H9 (cell line): ENCODE measurements around the gene TET2. TPM values are rescaled to one million over a fixed set of nuclear protein-coding genes. Genes with fewer than 3 reads are reported as not detected.

Experiments
- DNase-seq: peaks from one replicate; pipeline ENCODE4 v3.0.0-alpha.2; 2017
- H2AFZ ChIP-seq: one replicate; pipeline ENCODE4 v1.6.1; 2013; ENCODE audit warnings: mild to moderate bottlenecking, low read length, control low read depth, moderate library complexity
- H2AK5ac ChIP-seq: 2 replicates; pipeline ENCODE4 v1.6.1; 2013; ENCODE audit warnings: low read length, control low read depth, mixed read lengths; ENCODE audit not compliant: insufficient read length
- H2BK120ac ChIP-seq: one replicate; pipeline ENCODE4 v1.6.1; 2013; ENCODE audit warnings: low read depth, mild to moderate bottlenecking, low read length, control low read depth, inconsistent platforms; ENCODE audit not compliant: poor library complexity, severe bottlenecking
- H2BK12ac ChIP-seq: 2 replicates; pipeline ENCODE4 v1.6.1; 2013; ENCODE audit warnings: low read length, control low read depth, mixed read lengths, low read depth; ENCODE audit not compliant: insufficient read length
- H2BK15ac ChIP-seq: 2 replicates; pipeline ENCODE4 v1.6.1; 2013; ENCODE audit warnings: low read depth, low read length, control low read depth
- H2BK20ac ChIP-seq: one replicate; pipeline ENCODE4 v1.6.1; 2013; ENCODE audit warnings: low read depth, mild to moderate bottlenecking, low read length, control low read depth, inconsistent platforms; ENCODE audit not compliant: poor library complexity, severe bottlenecking
- H2BK5ac ChIP-seq: 2 replicates; pipeline ENCODE4 v1.6.1; 2013; ENCODE audit warnings: low read length, control low read depth, mixed read lengths; ENCODE audit not compliant: insufficient read length
- H3K14ac ChIP-seq: 2 replicates; pipeline ENCODE4 v1.6.1; 2013; ENCODE audit warnings: low read length, control low read depth; ENCODE audit not compliant: insufficient read depth
- H3K18ac ChIP-seq: 2 replicates; pipeline ENCODE4 v1.6.1; 2013; ENCODE audit warnings: low read depth, mild to moderate bottlenecking, mixed read lengths, low read length, control low read depth; ENCODE audit not compliant: insufficient read length
- H3K23ac ChIP-seq: 2 replicates; pipeline ENCODE4 v1.6.1; 2013; ENCODE audit warnings: low read length, control low read depth, mixed read lengths, low read depth; ENCODE audit not compliant: insufficient read length
- H3K23me2 ChIP-seq: 2 replicates; pipeline ENCODE4 v1.6.1; 2013; ENCODE audit warnings: low read depth, mild to moderate bottlenecking, mixed read lengths, low read length, control low read depth; ENCODE audit not compliant: insufficient read length, poor library complexity, severe bottlenecking
- H3K27ac ChIP-seq: 2 replicates; pipeline ENCODE4 v1.5.1; 2013; ENCODE audit warnings: low read length, control low read depth, mixed read lengths, low read depth; ENCODE audit not compliant: insufficient read length
- H3K27me3 ChIP-seq: 2 replicates; pipeline ENCODE4 v1.6.1; 2013; ENCODE audit warnings: low read length, control low read depth, inconsistent platforms; ENCODE audit not compliant: insufficient read depth
- H3K4ac ChIP-seq: 2 replicates; pipeline ENCODE4 v1.6.1; 2013; ENCODE audit warnings: low read depth, mild to moderate bottlenecking, control low read depth, inconsistent platforms, low read length, moderate library complexity
- H3K4me1 ChIP-seq: 2 replicates; pipeline ENCODE4 v1.6.1; 2013; ENCODE audit warnings: low read length, control low read depth, inconsistent platforms; ENCODE audit not compliant: insufficient read depth
- H3K4me2 ChIP-seq: 2 replicates; pipeline ENCODE4 v1.6.1; 2013; ENCODE audit warnings: low read length, control low read depth, mixed read lengths; ENCODE audit not compliant: insufficient read length, insufficient read depth
- H3K56ac ChIP-seq: 2 replicates; pipeline ENCODE4 v1.6.1; 2013; ENCODE audit warnings: low read depth, mild to moderate bottlenecking, mixed read lengths, low read length, control low read depth; ENCODE audit not compliant: insufficient read length
- H3K79me1 ChIP-seq: 2 replicates; pipeline ENCODE4 v1.6.1; 2013; ENCODE audit warnings: low read depth, mild to moderate bottlenecking, moderate library complexity, low read length, control low read depth, inconsistent platforms; ENCODE audit not compliant: insufficient read depth, poor library complexity, severe bottlenecking
- H3K79me2 ChIP-seq: 2 replicates; pipeline ENCODE4 v1.6.1; 2013; ENCODE audit warnings: low read length, control low read depth, inconsistent platforms; ENCODE audit not compliant: insufficient read depth
- H3K9ac ChIP-seq: 2 replicates; pipeline ENCODE4 v1.6.1; 2013; ENCODE audit warnings: low read length, control low read depth, mixed read lengths; ENCODE audit not compliant: insufficient read length; ENCODE audit errors: extremely low read depth
- H3K9me3 ChIP-seq: one replicate; pipeline ENCODE4 v1.6.1; 2013; ENCODE audit warnings: low read depth, low read length, inconsistent platforms; ENCODE audit not compliant: control insufficient read depth
- H3T11ph ChIP-seq: one replicate; pipeline ENCODE4 v1.6.1; 2013; ENCODE audit warnings: mild to moderate bottlenecking, low read length, control low read depth, inconsistent platforms
- H4K20me1 ChIP-seq: one replicate; pipeline ENCODE4 v1.6.1; 2013; ENCODE audit not compliant: control insufficient read depth, insufficient read length, insufficient read depth
- H4K5ac ChIP-seq: 2 replicates; pipeline ENCODE4 v1.6.1; 2013; ENCODE audit warnings: low read depth, mild to moderate bottlenecking, mixed read lengths, low read length, control low read depth; ENCODE audit not compliant: insufficient read length
- H4K8ac ChIP-seq: replicated peaks from 2 replicates; pipeline ENCODE4 v1.6.1; 2013; ENCODE audit warnings: low read length, control low read depth, mixed read lengths, low read depth; ENCODE audit not compliant: insufficient read length
- H4K91ac ChIP-seq: 2 replicates; pipeline ENCODE4 v1.6.1; 2013; ENCODE audit warnings: low read depth, mild to moderate bottlenecking, moderate library complexity, mixed read lengths, low read length, control low read depth; ENCODE audit not compliant: insufficient read length
- H3K27ac Mint-ChIP-seq, 3 experiments: 2 replicates in 2 of 3; 3 replicates in 1 of 3; pipeline ENCODE4 v1.8.0; 2020 to 2021; ENCODE audit warnings: mixed read lengths in 3 of 3, mild to moderate bottlenecking in 1 of 3, moderate library complexity in 1 of 3
- H3K27me3 Mint-ChIP-seq: 2 replicates; pipeline ENCODE4 v1.8.0; 2021; ENCODE audit warnings: low read depth, mild to moderate bottlenecking, moderate library complexity, mixed read lengths
- H3K36me3 Mint-ChIP-seq, 3 experiments: 2 replicates in 2 of 3; 3 replicates in 1 of 3; pipeline ENCODE4 v1.8.0; 2020 to 2021; ENCODE audit warnings: low read depth in 3 of 3, mixed read lengths in 3 of 3; ENCODE audit not compliant: insufficient read depth in 1 of 3
- H3K4me1 Mint-ChIP-seq, 2 experiments: 2 replicates each; pipeline ENCODE4 v1.8.0; 2020; ENCODE audit warnings: mixed read lengths in 2 of 2
- H3K4me3 Mint-ChIP-seq, 2 experiments: 2 replicates in 1 of 2; 3 replicates in 1 of 2; pipeline ENCODE4 v1.8.0; 2020 to 2021; ENCODE audit warnings: mild to moderate bottlenecking in 2 of 2, mixed read lengths in 2 of 2, moderate library complexity in 1 of 2
- H3K9me3 Mint-ChIP-seq, 2 experiments: 2 replicates in 1 of 2; 3 replicates in 1 of 2; pipeline ENCODE4 v1.8.0; 2020; ENCODE audit warnings: mild to moderate bottlenecking in 2 of 2, mixed read lengths in 2 of 2, moderate library complexity in 1 of 2
- CTCF ChIP-seq: fragments of 200-600 bp; sonication (generic); conservative IDR thresholded peaks from 3 replicates; pipeline ENCODE4 v1.8.0; 2021; ENCODE audit warnings: antibody characterized with exemption, mild to moderate bottlenecking
- WGBS: extraction: QIAGEN DNeasy Blood & Tissue Kit; methylation state at CpG from one replicate; pipeline ENCODE4 v1.1.7; 2013; ENCODE audit warnings: missing lambda C conversion rate, low lambda C conversion rate, mixed read lengths; ENCODE audit not compliant: insufficient read length; ENCODE audit errors: extremely low coverage; 5-methylcytosine and 5-hydroxymethylcytosine counted together
- total RNA-seq: library from RNA; stranded (reverse); gene quantifications from 2 replicates; pipeline ENCODE4 v1.2.1, GENCODE V29; 2021

Gene TET2
- total RNA-seq, 1 experiment from 2014 or later = 3.1 TPM

- Histone ChIP-seq H2BK15ac (no peak overlapping the region), H3K4me2 (no peak overlapping the region), H4K91ac (no peak overlapping the region), H2AFZ (no peak overlapping the region), H3K23me2 (no peaks in the 10 kb centered on the region), H3T11ph (no peak overlapping the region), H2AK5ac (no peak overlapping the region), H2BK20ac (no peak overlapping the region), H4K5ac (no peak overlapping the region), H3K27me3 (no peaks in the 10 kb centered on the region), H3K23ac (no peak overlapping the region), H3K9me3 (no peaks in the 10 kb centered on the region), H4K8ac (no peak overlapping the region), H3K79me1 (no peaks in the 10 kb centered on the region), H3K79me2 (no peaks in the 10 kb centered on the region), H3K4me1 (no peaks in the 10 kb centered on the region), H3K27ac (no peak overlapping the region), H3K9ac (no peak overlapping the region), H3K14ac (no peak overlapping the region), H3K18ac (no peak overlapping the region), H4K20me1 (no peaks in the 10 kb centered on the region), H2BK120ac (no peak overlapping the region), H2BK5ac (no peak overlapping the region), H3K4ac (no peak overlapping the region), H3K56ac (no peak overlapping the region), H2BK12ac (no peak overlapping the region)
- no peaks in the 10 kb centered on the region for H3K27me3 Mint-ChIP-seq
- peaks cover 8 to 9% of the 10 kb centered on the region in 2 experiments for H3K4me1 Mint-ChIP-seq
- no CpG with 5 or more reads among the region's 4 CpGs for WGBS
- DNase-seq = no peak
- no peak for TF ChIP-seq CTCF
- no peak overlapping the region for H3K27ac Mint-ChIP-seq
- H3K4me3 Mint-ChIP-seq = no peak overlapping the region
- no peaks in the 10 kb centered on the region; a peak in 2 of 7 replicates for H3K36me3 Mint-ChIP-seq
- no peaks in the 10 kb centered on the region for H3K9me3 Mint-ChIP-seq
Measured at GRCh38 chr4:105234582-105234981, 87.9 kb downstream of the TET2 start.
